HFF-Myc (cell line): ENCODE measurements around the gene CDK4.

Experiments used
- DNase-seq: peaks from one replicate; pipeline ENCODE4 v3.0.0-alpha.2; 2011; ENCODE audit warnings: low read depth; ENCODE audit errors: extremely low read depth
- H3K4me3 ChIP-seq: replicated peaks from 2 replicates; pipeline ENCODE4 v1.5.1; 2011; ENCODE audit warnings: low read depth, mild to moderate bottlenecking, control low read depth, low read length
- CTCF ChIP-seq: IDR thresholded peaks from 2 replicates; pipeline ENCODE4 v1.5.1; 2012; ENCODE audit warnings: mild to moderate bottlenecking, low read depth, low read length, control low read depth; ENCODE audit errors: missing control alignments

Gene CDK4

DNA sequence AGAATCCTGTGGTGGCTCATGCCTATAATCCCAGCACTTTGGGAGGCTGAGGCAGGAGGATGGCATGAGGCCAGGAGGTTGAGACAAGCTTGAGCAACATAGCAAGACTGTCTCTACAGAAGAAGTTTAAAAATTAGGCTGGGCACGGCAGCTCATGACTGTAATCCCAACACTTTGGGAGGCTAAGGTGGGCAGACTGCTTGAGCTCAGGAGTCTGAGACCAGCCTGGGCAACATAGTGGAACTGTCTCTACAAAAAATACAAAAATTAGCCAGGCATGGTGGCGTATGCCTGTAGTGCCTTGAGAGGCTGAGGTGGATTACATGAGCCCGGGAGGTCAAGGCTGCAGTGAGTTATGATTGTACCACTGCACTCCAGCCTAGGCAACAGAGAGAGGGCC lies 15.8 kb upstream of the CDK4 start:
- no peak for TF ChIP-seq CTCF
- DNase-seq: no peak
- H3K4me3 ChIP-seq: no peak overlapping the region

DNA sequence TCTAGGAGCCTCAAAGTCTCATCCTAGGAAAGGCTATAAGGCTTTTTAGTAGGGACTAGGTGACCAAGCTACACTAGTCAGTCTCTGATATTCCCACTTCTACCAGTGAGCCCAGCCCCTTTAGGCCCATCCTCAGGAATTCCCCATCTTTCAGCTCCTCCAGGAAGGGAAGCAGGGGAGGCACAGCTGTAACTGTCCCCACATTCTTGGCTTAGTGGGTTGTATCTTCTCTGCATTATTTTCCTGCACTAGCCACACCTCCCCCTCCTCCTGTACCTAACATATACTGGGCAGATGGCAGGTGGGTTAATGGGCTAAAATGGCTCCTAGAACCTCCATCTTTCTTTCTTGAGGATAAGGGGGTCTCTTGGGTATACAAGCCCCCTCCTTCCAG lies 15.2 kb upstream of the CDK4 start:
- no peak for DNase-seq
- no peak for TF ChIP-seq CTCF
- H3K4me3 ChIP-seq: no peak overlapping the region

- TF ChIP-seq CTCF: no peak
- H3K4me3 ChIP-seq: peak within 1 kb of the TSS; percentile 32
- no peak for DNase-seq
Observed at GRCh38 chr12:57766464-57767304, 14.6 kb upstream of the CDK4 start, which contains the start of gene CYP27B1. CYP27B1 (minus strand) TSS chr12:57767078; CDS start chr12:57767041, 37 bp downstream.

DNA sequence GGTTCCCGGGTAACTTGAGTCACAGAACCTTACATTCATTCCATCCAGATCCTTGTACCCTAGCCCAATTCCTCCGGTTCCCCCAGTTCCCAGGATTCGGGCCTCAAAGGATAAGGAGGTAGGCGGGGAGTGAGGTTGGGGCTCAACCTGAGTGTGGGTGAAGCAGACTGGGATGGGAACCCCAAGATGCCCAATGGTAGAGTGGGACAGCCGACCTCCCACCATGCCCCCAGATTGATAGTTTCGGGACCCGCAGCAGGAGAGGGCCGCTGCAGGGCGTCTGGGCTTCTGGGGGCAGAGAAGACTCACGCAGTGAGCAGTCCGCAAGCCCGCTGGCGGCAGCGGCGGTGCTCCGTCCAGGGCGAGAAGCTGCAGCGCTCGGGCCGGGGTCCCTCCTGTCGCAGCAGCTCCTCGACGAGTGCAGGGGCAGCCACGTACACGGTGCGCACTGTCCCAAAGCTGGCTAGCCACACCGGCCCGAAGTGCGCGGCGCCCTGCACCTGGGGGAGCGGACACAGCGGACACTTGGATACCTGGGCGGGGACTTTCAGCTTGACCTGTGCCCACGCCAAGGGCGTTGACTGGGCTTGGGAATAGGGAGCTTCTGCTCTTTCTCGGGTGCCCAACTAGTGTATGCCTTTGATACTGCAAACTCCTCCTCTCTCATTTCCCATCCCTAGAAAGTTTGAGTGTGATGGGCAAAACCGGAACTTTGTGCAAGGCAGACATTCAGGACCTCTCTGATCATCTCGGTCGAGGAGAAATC lies 13.8 kb upstream of the CDK4 start:
- peak overlapping the region; percentile 32 for H3K4me3 ChIP-seq
- DNase-seq: no peak
- TF ChIP-seq CTCF: no peak

GRCh38 chr12:57765003-57765697 lies 13.0 kb upstream of the CDK4 start:
- no peak for DNase-seq
- H3K4me3 ChIP-seq: peak overlapping the region; percentile 32
- TF ChIP-seq CTCF: peak; percentile 32

GRCh38 chr12:57764662-57765002 lies 12.5 kb upstream of the CDK4 start:
- DNase-seq: no peak
- H3K4me3 ChIP-seq: peak overlapping the region; percentile 32
- TF ChIP-seq CTCF: no peak
